Stimulated activated CD8-positive, alpha-beta memory T cell treated with anti-CD3 and anti-CD28 coated beads, Interleukin-12 subunit alpha, Interleukin-12 subunit beta, amount 100 ng/mL, for 24 hours (primary cell): ENCODE results near the gene ARRDC2.

Experiments
- DNase-seq: peaks from one replicate; pipeline ENCODE4 v3.0.0-alpha.2; 2020; ENCODE audit errors: extremely low read depth

The ARRDC2 gene

DNA sequence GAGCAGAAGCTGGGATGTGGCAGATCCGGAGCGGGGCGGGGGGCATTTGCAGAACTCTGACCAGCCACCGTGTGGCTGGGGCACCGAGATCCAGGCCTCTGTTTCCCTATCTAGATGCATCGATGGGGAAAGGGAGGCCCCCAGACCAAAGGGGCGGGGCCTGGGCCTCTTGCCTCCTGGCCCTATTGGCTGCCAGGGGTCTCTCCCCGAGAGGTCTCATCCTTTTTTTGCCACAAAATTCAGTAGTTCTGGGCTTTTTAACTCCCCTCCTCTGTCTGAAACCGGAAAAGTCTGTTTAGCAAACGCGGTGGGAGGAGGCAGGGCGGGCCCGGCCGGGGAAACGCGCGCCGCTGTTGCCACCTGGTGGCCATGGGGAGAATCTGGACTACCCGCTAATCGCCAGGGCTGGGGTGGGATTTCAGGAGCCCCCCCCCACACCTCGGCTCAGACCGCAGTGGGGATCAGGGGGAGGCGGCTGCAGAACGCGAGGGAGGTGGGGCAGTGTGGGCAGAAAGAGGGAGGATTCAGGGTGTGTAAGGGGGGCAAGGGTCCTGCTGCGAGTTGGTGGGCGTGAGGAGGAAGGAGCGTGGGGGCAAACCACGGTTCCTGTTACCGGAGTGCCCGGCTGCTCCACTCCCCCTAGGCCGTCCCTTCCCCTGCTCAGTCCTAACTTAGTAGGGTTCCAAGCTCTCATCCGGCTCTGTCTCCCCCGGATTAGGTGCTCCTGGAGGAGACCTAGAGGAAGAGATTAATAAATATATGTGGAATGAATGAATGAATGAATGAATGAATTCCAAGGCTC lies 50.4 kb downstream of the ARRDC2 start:
- DNase-seq = peak; percentile 42

DNA sequence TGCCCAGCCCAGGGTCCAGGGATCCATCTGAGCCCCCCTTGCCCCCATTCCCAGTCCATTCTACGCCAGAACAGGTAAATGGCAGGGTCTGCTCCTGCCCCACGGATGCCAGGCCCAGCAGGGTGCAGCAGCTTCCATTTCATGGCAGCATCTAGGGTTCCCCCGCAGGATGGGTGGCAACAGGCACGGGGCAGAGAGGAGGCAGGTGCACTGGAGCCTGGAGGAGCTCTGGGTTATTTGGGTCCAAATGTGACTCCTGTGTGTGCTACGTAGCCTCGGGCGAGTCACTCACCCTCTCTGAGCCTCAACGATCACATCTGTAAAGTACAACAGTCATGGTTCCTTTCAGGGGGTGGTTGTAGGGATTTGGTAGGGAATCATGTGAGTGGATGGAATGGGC lies 51.3 kb downstream of the ARRDC2 start:
- DNase-seq = no peak

DNA sequence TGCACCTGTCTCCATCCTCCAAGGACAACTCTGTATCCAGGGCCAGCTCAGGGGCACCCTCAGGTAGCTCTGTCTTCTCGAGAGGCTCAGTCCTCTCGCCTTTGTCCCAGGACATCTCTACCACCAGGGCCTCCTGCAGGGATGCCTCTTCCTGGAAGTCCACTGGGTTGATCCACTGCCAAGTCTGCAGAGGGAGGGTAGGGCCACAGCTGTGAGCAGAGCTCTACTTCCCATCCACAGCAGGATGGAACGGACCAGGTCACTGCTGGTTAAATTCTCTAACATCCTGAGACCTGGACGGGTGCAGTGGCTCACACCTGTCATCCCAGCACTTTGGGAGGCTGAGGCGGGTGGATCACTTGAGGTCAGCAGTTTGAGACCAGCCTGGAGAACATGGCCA lies 51.9 kb downstream of the ARRDC2 start:
- no peak for DNase-seq

DNA sequence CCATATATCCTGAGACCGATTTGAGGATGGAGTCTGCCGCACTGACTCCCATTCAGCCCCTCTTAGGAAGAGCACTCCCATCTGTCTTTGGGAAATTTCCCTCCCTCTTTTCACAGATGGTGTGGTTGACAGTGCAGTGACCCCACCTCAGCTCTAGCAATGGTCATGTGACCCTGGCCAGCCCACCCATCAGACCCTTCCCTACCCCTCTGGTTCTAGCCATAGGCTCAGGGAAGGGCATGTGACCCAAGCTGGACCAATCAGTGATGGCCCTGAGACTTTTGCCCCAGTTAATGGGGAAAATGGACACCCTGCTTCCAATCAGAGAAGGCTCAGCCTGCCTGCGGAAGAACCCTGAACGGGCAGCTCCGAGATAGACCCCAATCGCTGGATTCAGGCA lies 52.5 kb downstream of the ARRDC2 start:
- DNase-seq = no peak

DNA sequence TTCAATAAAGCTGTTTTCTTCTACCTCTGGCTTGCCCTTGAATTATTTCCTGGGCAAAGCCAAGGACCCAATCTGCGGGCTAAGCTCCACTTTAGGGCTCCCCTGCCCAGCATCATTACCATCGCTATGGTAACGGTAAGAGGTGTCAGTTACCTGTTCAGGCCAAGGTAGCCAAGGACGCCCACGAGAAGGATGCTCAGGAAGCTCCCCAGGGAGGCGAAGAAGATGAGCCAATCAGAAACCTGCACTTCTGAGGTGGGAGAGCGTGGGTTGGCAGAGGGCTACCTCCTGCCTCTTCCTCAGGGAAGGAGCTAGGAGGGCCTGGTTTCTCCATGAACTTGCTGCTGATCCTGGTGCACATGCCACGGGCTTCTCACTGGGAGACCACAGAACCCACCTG lies 54.1 kb downstream of the ARRDC2 start:
- DNase-seq = no peak

DNA sequence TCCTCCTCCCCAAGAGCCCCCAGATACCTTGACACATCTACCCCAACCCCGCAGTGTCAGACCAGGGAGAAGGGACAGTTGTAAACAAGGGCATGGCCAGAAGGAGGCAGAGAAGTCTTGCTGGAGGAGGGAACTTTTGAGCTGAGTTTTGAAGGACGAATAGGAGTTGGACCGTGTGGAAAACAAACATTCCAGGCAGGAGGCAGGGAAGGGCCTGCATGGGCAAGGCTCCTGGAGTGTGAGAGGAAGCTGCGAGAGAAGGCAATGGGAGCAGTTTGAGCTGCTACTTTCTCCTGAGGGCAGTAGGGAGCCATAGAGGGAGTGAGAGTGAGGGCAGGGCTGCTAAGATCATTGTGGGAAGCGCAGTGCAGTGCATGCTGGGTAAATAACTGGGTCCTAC lies 55.5 kb downstream of the ARRDC2 start:
- no peak for DNase-seq
